Neural cell (in vitro differentiated cells): ENCODE results near the gene IQGAP1. TPM values are rescaled to one million over a fixed set of nuclear protein-coding genes. Genes with fewer than 3 reads are reported as not detected.

Source experiments
- H2AFZ ChIP-seq: fragments of 200-600, 300-800 bp; sonication (generic), shearing (Covaris generic); 2 replicates; pipeline ENCODE4 v1.6.0; 2014; ENCODE audit warnings: low read depth, mild to moderate bottlenecking, antibody characterized with exemption, low read length, moderate library complexity
- H3F3A ChIP-seq: fragments of 200-600 bp; shearing (Covaris generic); 2 replicates; pipeline ENCODE4 v1.6.1; 2016; ENCODE audit warnings: mild to moderate bottlenecking, moderate library complexity, mixed read lengths, antibody characterized with exemption, low read length; ENCODE audit not compliant: insufficient read depth, poor library complexity, severe bottlenecking
- H3K27ac ChIP-seq: fragments of 200-600, 300-800 bp; sonication (generic), shearing (Covaris generic); 2 replicates; pipeline ENCODE4 v1.5.1; 2014; ENCODE audit warnings: mild to moderate bottlenecking, low read length, moderate library complexity
- H3K27me3 ChIP-seq: fragments of 300-800, 200-600 bp; sonication (generic), shearing (Covaris generic); 2 replicates; pipeline ENCODE4 v1.6.0; 2014; ENCODE audit warnings: mild to moderate bottlenecking, low read depth, low read length, moderate library complexity; ENCODE audit not compliant: insufficient read depth
- H3K36me3 ChIP-seq: fragments of 300-800, 200-600 bp; sonication (generic), shearing (Covaris generic); 2 replicates; pipeline ENCODE4 v1.5.1; 2014; ENCODE audit warnings: mild to moderate bottlenecking, antibody characterized with exemption, low read length, moderate library complexity; ENCODE audit not compliant: insufficient read depth
- H3K4me2 ChIP-seq: fragments of 300-800, 200-600 bp; sonication (generic), shearing (Covaris generic); 2 replicates; pipeline ENCODE4 v1.6.0; 2014; ENCODE audit warnings: mild to moderate bottlenecking, low read length
- H3K4me3 ChIP-seq: fragments of 300-800, 200-600 bp; sonication (generic), shearing (Covaris generic); 2 replicates; pipeline ENCODE4 v1.5.1; 2014; ENCODE audit warnings: mild to moderate bottlenecking, low read length, moderate library complexity
- H3K79me2 ChIP-seq: fragments of 200-600 bp; shearing (Covaris generic); replicated peaks from 2 replicates; pipeline ENCODE4 v1.6.0; 2014; ENCODE audit warnings: mild to moderate bottlenecking, low read length, moderate library complexity; ENCODE audit not compliant: insufficient read depth
- H3K9ac ChIP-seq: fragments of 300-800, 200-600 bp; sonication (generic), shearing (Covaris generic); 2 replicates; pipeline ENCODE4 v1.6.1; 2016; ENCODE audit warnings: mild to moderate bottlenecking, low read length, mixed read lengths
- H3K9me2 ChIP-seq: fragments of 200-600 bp; shearing (Covaris generic); 2 replicates; pipeline ENCODE4 v1.6.1; 2016; ENCODE audit warnings: mild to moderate bottlenecking, low read length, mixed read lengths; ENCODE audit not compliant: insufficient read depth
- H3K9me3 ChIP-seq: fragments of 200-600, 300-800 bp; sonication (generic), shearing (Covaris generic); 2 replicates; pipeline ENCODE4 v1.6.1; 2016; ENCODE audit warnings: mild to moderate bottlenecking, mixed run types, low read length, moderate library complexity, mixed read lengths
- H4K20me1 ChIP-seq: fragments of 200-600 bp; shearing (Covaris generic); 2 replicates; pipeline ENCODE4 v1.6.1; 2016; ENCODE audit warnings: mild to moderate bottlenecking, mixed run types; ENCODE audit not compliant: insufficient read depth
- EP300 ChIP-seq: fragments of 450-650 bp; conservative IDR thresholded peaks from 2 replicates; pipeline ENCODE4 v1.6.1; 2014; ENCODE audit warnings: antibody characterized with exemption, mild to moderate bottlenecking, moderate library complexity; ENCODE audit not compliant: poor library complexity, severe bottlenecking
- EZH2 ChIP-seq: fragments of 200-600, 300-800 bp; shearing (Covaris generic), sonication (generic); IDR thresholded peaks from 2 replicates; pipeline ENCODE4 v1.6.1; 2014; ENCODE audit warnings: antibody characterized with exemption, low read length, borderline replicate concordance, mild to moderate bottlenecking; ENCODE audit not compliant: insufficient read depth, poor library complexity, severe bottlenecking
- MXI1 ChIP-seq: fragments of 450-650 bp; conservative IDR thresholded peaks from 2 replicates; pipeline ENCODE4 v1.6.1; 2014; ENCODE audit warnings: antibody characterized with exemption, mild to moderate bottlenecking; ENCODE audit not compliant: poor library complexity, severe bottlenecking
- POLR2AphosphoS5 ChIP-seq: IDR thresholded peaks from 2 replicates; pipeline ENCODE4 v1.6.1; 2012
- RAD21 ChIP-seq: fragments of 450-650 bp; conservative IDR thresholded peaks from 2 replicates; pipeline ENCODE4 v1.6.1; 2014; ENCODE audit warnings: antibody characterized with exemption, mild to moderate bottlenecking, moderate library complexity
- SMC3 ChIP-seq: fragments of 450-650 bp; conservative IDR thresholded peaks from 2 replicates; pipeline ENCODE4 v1.6.1; 2014; ENCODE audit warnings: antibody characterized with exemption, mild to moderate bottlenecking, moderate library complexity; ENCODE audit not compliant: poor library complexity
- TAF1 ChIP-seq: IDR thresholded peaks from 2 replicates; pipeline ENCODE4 v1.6.1; 2012; ENCODE audit warnings: low read depth
- polyA plus RNA-seq: library from polyadenylated mRNA; depleted of rRNA; stranded (reverse); fragments of >200 nt; gene quantifications from 2 replicates; pipeline ENCODE4 v1.2.3, GENCODE V29; 2014
- TF ChIP-seq, protein P1 (sequence below): IDR thresholded peaks from 2 replicates; pipeline ENCODE4 v1.6.1; 2012; ENCODE audit warnings: borderline replicate concordance
- TF ChIP-seq, protein P2 (sequence below): fragments of 450-650 bp; IDR thresholded peaks from 2 replicates; pipeline ENCODE4 v1.5.1; 2014; ENCODE audit warnings: antibody characterized with exemption, mild to moderate bottlenecking, moderate library complexity; ENCODE audit not compliant: poor library complexity, severe bottlenecking

IQGAP1 gene
- polyA plus RNA-seq, 1 donor from 2014 or later, result 16.6 TPM

DNA sequence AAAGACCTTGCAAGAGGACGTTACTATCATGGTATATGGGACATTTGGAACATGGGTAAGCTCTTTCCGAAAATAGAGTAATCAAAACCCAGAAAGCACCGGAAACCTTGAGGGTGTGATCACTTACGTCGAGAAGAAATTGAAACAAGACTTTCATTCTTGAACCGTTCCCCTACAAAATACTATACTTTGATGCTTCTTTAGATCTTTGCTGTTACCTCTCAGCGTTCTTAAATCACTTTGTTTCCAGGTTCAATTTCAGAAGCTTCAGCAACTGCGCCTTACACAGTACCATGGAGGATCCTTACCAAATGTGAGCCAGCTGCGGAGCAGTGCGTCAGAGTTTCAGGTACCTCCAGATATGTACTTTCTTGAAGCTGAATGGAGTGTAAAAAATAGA is 151.7 kb downstream of the IQGAP1 start:
- no peak overlapping the region for H3K9ac ChIP-seq
- H3K4me3 ChIP-seq, result no peak overlapping the region
- H3K36me3 ChIP-seq, result no peaks in the 10 kb centered on the region
- no peaks in the 10 kb centered on the region for H3F3A ChIP-seq
- no peaks in the 10 kb centered on the region for H3K9me3 ChIP-seq
- H3K79me2 ChIP-seq, result peaks cover 11% of the 10 kb centered on the region
- H2AFZ ChIP-seq, result no peak overlapping the region
- no peak overlapping the region for H3K4me2 ChIP-seq
- no peaks in the 10 kb centered on the region for H3K27me3 ChIP-seq
- TF ChIP-seq EZH2 (no peak), POLR2AphosphoS5 (no peak), EP300 (no peak), SMC3 (no peak), MXI1 (no peak), TAF1 (no peak), RAD21 (no peak)
- TF ChIP-seq, protein P1, sequence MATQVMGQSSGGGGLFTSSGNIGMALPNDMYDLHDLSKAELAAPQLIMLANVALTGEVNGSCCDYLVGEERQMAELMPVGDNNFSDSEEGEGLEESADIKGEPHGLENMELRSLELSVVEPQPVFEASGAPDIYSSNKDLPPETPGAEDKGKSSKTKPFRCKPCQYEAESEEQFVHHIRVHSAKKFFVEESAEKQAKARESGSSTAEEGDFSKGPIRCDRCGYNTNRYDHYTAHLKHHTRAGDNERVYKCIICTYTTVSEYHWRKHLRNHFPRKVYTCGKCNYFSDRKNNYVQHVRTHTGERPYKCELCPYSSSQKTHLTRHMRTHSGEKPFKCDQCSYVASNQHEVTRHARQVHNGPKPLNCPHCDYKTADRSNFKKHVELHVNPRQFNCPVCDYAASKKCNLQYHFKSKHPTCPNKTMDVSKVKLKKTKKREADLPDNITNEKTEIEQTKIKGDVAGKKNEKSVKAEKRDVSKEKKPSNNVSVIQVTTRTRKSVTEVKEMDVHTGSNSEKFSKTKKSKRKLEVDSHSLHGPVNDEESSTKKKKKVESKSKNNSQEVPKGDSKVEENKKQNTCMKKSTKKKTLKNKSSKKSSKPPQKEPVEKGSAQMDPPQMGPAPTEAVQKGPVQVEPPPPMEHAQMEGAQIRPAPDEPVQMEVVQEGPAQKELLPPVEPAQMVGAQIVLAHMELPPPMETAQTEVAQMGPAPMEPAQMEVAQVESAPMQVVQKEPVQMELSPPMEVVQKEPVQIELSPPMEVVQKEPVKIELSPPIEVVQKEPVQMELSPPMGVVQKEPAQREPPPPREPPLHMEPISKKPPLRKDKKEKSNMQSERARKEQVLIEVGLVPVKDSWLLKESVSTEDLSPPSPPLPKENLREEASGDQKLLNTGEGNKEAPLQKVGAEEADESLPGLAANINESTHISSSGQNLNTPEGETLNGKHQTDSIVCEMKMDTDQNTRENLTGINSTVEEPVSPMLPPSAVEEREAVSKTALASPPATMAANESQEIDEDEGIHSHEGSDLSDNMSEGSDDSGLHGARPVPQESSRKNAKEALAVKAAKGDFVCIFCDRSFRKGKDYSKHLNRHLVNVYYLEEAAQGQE, result no peak
- TF ChIP-seq, protein P2, sequence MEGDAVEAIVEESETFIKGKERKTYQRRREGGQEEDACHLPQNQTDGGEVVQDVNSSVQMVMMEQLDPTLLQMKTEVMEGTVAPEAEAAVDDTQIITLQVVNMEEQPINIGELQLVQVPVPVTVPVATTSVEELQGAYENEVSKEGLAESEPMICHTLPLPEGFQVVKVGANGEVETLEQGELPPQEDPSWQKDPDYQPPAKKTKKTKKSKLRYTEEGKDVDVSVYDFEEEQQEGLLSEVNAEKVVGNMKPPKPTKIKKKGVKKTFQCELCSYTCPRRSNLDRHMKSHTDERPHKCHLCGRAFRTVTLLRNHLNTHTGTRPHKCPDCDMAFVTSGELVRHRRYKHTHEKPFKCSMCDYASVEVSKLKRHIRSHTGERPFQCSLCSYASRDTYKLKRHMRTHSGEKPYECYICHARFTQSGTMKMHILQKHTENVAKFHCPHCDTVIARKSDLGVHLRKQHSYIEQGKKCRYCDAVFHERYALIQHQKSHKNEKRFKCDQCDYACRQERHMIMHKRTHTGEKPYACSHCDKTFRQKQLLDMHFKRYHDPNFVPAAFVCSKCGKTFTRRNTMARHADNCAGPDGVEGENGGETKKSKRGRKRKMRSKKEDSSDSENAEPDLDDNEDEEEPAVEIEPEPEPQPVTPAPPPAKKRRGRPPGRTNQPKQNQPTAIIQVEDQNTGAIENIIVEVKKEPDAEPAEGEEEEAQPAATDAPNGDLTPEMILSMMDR, result no peak
- no peaks in the 10 kb centered on the region for H3K9me2 ChIP-seq
- H4K20me1 ChIP-seq, result no peaks in the 10 kb centered on the region
- H3K27ac ChIP-seq, result no peak overlapping the region

DNA sequence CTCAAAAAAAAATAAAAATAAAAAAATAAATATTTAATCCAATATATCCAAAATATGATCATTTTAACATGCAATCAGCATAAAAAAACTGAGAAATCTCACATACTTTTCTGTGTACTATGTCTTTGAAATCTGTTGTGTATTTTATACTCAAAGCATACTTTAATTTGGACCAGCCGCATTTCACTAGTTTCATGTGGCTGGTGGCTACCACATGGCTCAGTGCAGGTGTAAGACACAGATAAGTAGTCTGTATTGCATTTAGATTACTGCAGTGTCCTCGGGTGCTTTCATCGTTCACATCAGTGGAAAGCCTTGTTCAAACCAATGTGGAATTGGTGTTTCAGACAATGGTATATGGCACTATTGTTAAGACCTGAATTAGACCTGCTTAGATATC is 152.7 kb downstream of the IQGAP1 start:
- no peaks in the 10 kb centered on the region for H3F3A ChIP-seq
- no peaks in the 10 kb centered on the region for H3K9me3 ChIP-seq
- no peak overlapping the region for H3K4me2 ChIP-seq
- no peak overlapping the region for H3K27ac ChIP-seq
- no peaks in the 10 kb centered on the region for H4K20me1 ChIP-seq
- H3K9ac ChIP-seq, result no peak overlapping the region
- H3K36me3 ChIP-seq, result no peaks in the 10 kb centered on the region
- H3K4me3 ChIP-seq, result no peak overlapping the region
- peaks cover 6% of the 10 kb centered on the region for H3K79me2 ChIP-seq
- TF ChIP-seq SMC3 (no peak), RAD21 (no peak), EZH2 (no peak), POLR2AphosphoS5 (no peak)
- TF ChIP-seq, protein P1, result no peak
- no peaks in the 10 kb centered on the region for H3K9me2 ChIP-seq
- no peaks in the 10 kb centered on the region for H3K27me3 ChIP-seq
- no peak overlapping the region for H2AFZ ChIP-seq
